H4 (cell line): ENCODE measurements around the gene ACR. TPM values are rescaled to one million over a fixed set of nuclear protein-coding genes. Genes with fewer than 3 reads are reported as not detected.
"Not testable (repeated sequence)": the region's sequence is repeated elsewhere in the genome, so short reads cannot be mapped to it uniquely, and the experiment has no call there.

ENCODE experiments used
- DNase-seq: peaks from one replicate; pipeline ENCODE4 v3.0.0-alpha.2; 2015; ENCODE audit warnings: low spot score
- total RNA-seq: library from RNA; depleted of rRNA; stranded (reverse); fragments of >200 nt; shearing (Covaris generic); gene quantifications from 2 replicates; pipeline ENCODE4 v1.2.3, GENCODE V29; 2014

The ACR gene
- total RNA-seq, 1 experiment from 2014 or later, result not detected

DNA sequence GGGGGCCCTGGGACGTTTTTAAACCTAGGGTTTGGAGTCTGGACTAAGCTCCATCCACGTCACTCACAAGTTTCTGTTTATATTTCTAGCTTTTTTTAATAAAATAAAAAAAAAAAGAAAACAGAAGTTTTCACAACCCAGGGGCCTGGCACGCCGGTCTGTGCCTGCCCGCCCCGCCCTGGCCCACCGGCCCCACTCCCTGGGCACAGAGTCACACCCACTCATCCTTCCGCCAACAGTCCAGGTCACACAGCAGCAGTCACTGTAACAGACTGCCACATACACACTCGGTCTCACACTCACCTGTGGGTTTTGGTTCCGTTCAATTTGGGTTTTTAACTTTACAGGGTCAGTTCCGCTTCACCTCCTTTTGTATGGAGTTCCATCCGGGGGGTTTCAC is 5.3 kb upstream of the ACR start:
- DNase-seq, result no peak

DNA sequence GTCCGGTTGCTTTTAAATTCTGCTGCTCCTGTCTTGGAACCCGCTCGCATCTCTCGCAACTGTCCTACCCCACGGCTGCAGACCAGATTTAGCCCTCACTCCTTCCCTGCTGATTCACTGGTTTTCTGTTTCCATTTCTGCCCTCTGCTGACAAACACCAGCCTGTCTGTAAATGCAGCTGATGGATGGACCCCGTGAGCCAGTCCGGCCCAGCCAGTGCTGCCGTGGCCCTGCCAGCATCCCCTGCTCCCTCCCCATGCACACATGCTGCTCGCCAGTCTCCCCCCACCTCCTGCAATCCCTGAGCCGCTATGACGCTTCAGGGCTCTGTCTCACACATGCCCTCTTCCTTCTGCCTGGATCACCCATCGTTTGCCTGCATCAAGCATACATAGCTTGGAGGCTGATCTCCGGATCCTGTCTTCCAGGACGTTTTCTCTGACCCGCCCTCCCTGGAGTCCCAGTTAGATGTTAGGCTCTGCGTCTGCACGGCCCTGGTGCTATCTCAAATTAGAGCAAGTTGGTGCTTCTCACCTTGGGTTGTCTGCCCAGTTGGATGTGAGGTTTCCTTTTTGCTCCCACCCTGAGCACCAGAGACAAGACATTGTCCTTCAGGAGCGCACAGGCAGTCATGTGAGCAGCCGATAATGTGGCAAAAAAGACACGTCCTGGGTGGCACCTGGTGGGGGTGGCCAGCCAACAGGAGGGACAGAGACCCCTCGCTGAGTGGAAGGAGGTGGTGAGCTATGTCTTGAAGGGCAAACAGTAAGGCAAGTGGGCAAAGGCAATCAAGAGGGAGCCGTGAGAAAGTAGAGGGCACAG is 4.3 kb upstream of the ACR start:
- no peak for DNase-seq

DNA sequence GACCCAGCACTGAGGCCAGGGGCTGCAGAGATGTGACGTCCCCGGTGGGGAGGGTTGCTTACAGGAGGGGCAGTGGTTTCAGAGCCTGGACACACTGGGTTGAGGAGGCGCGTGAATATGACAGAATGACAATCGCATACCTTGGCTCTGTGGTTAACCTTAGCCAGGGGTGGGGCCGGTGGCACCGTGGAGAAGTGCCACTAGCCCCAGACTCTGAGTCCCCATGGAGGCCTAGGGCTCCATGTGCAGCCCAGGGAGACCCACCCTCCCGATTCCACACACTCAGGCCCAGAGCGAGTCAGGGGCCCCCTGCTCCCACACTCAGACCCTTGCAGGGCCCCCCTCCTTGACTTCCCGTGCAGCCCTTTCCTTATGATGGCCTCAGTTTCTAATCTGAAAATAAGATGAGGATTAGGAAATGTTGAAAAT is 3.6 kb upstream of the ACR start:
- no peak for DNase-seq

DNA sequence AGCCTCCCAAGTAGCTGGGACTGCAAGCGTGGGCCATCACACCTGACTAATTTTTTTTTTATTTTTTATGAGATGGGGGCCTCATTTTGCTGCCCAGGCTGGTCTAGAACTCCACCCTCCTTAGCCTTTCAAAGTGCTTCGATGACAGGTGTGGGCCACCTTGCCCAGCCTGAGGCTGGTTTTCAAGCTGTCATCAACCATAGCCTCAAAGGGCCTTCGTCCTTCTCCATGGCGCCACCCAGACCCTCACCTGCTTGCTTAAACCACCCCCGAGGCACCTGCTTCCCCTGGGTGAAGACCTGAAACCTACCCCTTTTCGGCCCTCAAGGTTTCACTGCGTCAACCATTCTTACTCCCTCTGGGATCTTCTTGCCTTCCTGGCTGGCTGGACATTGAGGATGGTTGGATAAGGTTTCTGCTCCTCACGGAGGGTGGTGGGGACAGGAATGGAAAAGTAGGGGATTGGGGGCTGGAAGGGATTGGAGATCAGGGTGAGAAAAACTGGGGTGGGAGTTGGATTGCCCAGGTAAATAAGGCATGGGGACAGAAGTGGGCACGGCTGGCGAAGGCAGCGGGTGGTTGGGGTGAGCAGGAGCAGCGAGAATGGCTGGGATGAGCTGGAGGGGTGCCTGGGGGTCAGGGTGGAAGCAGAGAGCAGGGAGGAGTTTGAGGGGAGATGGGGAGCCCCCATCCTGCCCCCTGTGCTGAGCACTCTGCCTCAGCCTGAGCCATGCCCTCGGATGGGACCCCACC is 2.8 kb upstream of the ACR start:
- no peak for DNase-seq

DNA sequence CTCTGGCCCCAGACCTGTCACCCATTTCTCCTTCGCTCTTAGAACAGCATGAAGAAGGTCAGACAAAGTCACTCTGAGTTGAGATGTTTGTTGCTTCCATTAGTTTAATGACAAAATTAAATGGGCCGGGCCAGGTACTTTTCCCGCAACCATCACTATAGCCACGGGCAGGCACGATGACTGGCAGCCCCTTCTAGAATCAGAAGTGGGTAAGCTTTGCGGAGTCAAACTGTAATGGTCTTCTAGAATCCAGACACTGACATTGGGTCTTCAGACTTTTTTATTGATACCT is 2.3 kb upstream of the ACR start:
- DNase-seq, result no peak

DNA sequence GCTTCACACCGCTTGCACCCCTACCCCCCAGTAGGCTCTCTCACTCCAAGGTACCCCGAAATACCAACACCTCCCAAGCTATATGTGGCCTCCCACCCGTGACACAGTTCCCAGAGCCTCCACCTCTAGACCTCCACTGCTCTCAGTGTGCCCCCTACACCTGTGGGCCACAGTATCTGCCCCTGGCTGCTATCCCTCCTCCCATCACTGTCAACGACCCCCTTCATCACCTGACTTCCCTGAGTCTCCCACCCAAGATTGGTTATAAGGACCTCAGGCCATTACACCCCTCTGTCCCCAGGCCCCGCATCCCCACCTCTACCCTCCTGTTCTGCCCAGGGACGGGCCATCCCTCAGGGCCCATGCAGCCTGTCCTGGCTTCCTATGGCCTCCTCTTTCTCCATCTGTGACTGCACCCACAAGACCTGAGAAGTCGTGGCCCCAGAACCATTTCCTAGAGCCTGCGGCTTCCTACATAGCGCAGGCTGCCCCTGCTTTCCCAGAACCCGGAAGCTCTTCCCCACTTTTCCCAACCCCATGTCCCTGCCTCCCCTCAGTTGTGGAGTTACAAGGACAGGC is 734 bp downstream of the ACR start:
- DNase-seq, result no peak

DNA sequence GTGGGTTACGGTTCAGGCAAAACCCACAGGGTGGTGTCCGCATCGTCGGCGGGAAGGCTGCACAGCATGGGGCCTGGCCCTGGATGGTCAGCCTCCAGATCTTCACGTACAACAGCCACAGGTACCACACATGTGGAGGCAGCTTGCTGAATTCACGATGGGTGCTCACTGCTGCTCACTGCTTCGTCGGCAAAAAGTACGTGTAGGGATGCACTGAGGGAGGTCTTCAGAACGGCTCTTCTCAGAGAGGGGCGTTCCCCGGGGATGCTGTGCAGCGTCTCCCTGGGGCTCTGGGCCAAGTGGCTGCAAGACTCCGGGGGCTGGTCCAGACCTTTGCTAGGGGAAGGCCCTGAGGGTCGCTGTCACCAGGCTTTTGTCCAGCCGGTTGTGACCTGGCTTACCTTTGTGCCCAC is 1.3 kb downstream of the ACR start:
- DNase-seq, result no peak

DNA sequence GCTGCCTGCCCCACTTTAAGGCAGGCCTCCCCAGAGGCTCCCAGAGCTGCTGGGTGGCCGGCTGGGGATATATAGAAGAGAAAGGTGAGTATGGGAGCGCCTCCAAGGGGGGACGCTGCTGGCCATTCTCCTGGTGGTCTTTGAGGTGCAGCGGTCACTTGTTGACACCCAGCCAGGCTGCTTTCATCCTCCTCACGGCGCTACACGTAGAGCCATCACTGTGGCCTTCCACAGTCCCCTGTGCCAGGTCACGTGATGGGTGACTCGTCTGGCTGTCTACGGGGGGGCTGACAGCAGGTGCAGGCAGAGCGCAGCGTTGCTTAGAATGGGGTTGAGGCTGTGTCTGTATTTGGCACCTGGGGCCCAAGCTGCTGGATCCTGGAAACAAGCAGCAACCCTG is 1.9 kb downstream of the ACR start:
- no peak for DNase-seq

DNA sequence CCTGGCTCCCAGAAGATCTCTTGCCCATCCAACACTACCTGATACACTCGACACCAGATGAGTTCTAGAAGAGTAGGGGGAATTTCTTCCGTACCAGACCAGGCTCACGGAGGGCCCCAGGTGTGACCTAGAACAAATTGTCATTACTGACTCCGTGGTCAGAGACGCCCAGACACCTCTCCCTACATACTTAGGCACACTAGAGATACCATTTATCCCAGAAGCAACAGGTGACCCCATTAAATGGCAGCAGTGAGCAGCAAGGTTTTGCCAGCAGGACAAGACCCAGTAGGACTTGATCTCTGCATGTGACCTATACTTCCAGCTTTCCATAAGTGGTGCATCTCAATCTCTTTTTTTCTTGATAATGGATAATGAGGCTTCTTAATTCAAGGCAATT is 2.7 kb downstream of the ACR start:
- not testable (repeated sequence) for DNase-seq

DNA sequence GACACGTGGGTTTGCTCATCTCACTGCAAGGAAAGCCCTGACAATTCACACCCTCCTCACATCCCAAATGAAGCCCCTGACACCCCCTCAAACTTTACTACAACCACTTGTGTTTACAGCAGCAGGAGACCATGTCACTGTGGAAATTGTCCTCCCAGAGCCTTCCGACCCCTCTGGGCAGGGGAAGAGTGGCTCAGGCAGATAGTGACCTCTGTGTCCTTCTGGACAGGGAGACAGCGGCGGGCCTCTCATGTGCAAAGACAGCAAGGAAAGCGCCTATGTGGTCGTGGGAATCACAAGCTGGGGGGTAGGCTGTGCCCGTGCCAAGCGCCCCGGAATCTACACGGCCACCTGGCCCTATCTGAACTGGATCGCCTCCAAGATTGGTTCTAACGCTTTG is 6.4 kb downstream of the ACR start:
- not testable (repeated sequence) for DNase-seq

DNA sequence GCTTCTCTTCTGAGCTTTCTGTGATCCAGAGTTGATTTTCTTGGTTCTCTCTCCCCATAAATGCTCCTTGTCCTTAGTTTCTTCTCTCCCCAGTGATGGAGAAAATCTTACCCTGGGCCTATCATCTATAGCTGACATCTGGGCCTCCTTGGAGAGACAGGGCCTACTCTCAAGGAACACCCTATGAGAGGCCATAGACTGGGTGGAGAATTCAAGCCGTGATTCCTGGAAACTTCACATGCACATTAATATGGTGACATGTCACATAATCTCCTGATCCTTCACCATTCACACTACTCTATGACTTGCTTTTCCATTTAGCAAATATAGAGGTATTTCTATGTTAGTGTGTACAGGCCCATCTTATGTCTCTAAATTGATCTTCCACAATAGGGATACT is 9.5 kb downstream of the ACR start:
- DNase-seq, result not testable (repeated sequence)

DNA sequence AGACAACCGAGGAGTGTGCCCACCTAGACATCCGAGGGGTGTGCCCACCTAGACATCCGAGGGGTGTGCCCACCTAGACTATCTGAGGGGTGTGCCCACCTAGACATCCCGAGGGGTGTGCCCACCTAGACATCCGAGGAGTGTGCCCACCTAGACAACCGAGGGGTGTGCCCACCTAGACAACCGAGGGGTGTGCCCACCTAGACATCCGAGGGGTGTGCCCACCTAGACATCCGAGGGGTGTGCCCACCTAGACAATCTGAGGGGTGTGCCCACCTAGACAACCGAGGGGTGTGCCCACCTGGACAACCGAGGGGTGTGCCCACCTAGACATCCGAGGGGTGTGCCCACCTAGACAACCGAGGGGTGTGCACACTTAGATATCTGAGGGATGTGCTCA is 10.6 kb downstream of the ACR start:
- DNase-seq, result not testable (repeated sequence)

DNA sequence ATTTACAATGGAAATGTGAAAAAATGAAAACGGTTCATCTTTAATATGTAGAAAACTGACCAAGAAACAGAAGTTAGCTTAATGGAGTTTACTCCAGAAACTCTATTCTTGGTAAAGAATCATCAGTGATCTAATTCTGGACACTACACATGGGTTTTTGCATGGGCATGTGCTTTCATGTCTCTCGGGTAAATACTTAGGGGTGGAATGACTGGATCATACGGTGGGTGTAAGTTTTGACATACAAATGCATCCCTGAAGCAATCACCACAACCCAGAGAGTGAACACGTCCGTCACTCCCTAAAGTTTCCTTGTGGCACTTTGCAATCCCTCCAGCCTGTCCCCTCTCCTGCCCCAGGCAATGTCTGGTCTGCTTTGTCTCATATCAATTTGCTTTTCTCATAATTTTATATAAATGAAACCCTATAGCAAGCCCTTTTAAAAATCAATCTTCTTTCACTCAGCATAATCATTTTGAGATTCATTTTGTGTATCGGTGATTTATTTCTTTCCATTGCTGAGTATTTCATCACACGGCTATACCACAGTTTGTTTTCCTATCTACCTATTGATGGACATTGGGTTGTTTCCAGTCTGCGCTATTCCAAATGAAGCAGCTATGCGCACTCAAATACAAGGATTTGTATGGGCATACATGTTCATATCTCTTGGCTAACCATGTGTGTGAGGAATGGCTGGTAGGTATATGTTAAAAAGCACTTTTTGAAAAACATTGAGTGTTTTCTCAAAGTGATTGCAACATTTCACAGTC is 11.5 kb downstream of the ACR start:
- DNase-seq, result not testable (repeated sequence)

DNA sequence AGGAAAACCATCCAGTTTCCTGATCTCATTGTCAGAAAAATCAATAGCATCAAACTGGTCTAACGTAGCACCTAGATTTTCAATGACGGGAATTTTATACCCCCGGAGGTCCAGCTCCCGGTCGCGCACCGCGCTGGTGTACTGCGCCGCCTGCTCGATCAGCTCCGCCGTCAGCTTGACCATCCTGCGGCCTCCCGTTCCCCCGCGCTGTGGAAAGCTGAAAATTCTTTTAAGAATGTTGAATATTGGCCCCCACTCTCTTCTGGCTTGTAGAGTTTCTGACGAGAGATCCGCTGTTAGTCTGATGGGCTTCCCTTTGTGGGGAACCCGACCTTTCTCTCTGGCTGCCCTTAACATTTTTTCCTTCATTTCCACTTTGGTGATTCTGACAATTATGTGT is 17.2 kb downstream of the ACR start:
- DNase-seq, result not testable (repeated sequence)

DNA sequence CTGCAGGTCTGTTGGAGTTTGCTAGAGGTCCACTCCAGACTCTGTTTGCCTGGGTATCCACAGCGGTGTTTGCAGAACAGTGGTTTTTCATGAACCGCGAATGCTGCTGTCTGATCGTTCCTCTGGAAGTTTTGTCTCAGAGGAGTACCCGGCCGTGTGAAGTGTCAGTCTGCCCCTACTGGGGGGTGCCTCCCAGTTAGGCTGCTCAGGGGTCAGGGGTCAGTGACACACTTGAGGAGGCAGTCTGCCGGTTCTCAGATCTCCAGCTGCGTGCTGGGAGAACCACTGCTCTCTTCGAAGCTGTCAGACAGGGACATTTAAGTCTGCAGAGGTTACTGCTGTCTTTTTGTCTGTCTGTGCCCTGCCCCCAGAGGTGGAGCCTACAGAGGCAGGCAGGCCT is 18.4 kb downstream of the ACR start:
- DNase-seq, result not testable (repeated sequence)

DNA sequence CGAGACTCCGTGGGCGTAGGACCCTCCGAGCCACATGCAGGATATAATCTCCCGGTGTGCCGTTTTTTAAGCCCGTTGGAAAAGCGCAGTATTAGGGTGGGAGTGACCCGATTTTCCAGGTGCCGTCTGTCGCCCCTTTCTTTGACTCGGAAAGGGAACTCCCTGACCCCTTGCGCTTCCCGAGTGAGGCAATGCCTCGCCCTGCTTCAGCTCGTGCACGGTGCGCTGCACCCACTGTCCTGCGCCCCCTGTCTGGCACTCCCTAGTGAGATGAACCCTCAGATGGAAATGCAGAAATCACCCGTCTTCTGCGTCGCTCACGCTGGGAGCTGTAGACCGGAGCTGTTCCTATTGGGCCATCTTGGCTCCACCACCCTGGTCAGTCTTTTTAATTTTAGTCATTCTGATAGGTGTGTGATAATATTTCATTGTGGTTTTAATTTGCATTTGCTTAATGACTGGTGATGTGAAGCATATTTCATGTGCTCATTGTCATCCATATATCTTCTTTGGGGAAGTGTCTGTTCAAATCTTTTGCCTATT is 19.0 kb downstream of the ACR start:
- DNase-seq, result not testable (repeated sequence)

DNA sequence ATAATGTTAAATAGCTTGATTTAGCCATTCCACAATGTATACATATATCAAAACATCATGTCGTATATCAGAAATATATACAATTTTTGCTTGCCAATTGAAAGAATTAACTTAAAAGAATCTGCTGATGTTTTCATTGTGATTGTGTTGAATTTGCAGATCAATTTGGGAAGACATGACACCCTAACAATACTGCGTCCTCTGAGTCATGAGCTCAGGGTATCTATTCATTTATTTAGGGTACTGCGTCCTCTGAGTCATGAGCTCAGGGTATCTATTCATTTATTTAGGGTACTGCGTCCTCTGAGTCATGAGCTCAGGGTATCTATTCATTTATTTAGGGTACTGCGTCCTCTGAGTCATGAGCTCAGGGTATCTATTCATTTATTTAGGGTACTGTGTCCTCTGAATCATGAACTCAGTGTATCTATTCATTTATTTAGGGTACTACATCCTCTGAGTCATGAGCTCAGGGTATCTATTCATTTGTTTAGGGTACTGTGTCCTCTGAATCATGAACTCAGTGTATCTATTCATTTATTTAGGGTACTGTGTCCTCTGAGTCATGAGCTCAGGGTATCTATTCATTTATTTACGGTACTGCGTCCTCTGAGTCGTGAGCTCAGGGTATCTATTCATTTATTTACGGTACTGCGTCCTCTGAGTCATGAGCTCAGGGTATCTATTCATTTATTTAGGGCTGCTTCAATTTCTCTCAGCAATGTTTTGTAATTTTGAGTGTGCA is 21.8 kb downstream of the ACR start:
- peak; percentile 58 for DNase-seq

DNA sequence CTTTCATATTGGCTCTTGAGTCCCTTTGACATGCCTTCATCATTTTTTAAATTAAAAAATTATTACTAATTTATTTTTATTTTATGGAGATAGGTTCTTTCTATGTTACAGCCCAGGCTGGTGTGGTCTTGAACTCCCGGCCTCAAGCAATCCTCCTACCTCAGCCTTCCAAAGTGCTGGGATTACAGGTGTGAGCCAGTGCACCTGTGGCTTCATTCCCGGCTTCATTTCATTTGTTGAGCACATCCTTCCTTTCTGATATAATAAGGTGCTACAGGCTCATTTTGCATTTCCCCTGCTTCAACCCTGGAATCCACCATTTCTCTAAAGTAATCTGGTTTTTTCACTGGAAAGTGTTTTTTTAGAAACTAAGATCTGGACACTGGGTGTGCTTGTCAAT is 23.8 kb downstream of the ACR start:
- not testable (repeated sequence) for DNase-seq

DNA sequence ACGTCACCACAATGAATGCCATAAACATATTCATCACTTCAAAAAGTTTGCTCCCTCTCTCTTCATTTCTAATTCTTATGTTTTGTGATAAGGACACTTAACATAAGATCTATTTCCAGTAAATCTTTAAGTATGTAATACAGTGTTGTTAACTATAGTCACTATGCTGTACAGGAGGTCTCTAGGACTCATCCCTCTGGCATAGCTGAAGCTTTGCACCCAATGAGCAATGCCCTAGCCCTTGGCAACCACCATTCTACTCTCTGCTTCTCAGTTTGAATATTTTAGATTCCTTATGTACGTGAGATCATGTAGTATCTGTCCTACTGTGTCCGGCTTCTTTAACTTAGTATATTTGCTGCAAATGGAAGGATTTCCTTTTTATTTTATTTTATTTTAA is 26.3 kb downstream of the ACR start:
- not testable (repeated sequence) for DNase-seq

DNA sequence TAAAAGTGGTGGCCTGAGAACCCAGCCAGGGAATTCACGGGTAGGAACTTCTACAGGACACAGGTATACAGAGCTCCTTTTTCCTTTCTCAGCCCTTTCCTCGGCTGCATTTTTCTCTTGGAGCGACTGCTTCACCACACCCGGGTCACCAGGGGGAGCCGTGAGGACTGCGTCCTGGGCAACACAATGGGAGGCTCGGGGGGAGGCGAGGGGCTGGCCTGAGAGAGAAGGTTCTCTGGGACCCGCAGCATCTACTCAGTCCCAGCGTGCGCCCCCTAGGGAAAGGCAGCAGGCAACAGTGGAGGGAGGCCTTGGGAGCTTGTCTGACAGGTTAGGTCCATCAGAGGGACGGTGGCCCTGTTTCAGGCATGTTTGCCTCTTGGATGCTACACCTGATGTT is 37.1 kb downstream of the ACR start:
- DNase-seq, result peak; percentile 31

DNA sequence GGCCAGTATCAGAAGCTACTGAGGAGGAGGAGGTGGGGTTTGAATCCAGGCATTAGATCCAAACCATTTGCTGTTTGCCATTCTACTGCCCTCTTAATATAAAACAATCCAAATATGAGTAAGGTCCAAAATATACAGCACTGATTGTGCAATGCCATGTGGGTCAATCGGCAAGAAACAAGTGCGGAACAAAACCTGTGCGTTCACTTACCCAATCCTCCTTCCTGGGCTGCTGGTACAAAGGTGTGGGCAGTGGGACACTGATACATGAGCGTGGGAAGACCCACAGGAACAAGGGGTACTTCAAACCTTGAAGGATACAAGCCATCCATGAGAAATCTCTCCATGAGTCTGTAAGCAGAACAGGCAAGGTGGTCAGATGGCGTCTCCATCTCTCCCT is 39.6 kb downstream of the ACR start:
- not testable (repeated sequence) for DNase-seq
